ENCODE results near the gene SH3GL2. TPM values are rescaled to one million over a fixed set of nuclear protein-coding genes. Genes with fewer than 3 reads are reported as not detected.

Gene SH3GL2
- total and polyA plus RNA-seq, 2 donors, result 0.38 to 1.8 TPM

DNA sequence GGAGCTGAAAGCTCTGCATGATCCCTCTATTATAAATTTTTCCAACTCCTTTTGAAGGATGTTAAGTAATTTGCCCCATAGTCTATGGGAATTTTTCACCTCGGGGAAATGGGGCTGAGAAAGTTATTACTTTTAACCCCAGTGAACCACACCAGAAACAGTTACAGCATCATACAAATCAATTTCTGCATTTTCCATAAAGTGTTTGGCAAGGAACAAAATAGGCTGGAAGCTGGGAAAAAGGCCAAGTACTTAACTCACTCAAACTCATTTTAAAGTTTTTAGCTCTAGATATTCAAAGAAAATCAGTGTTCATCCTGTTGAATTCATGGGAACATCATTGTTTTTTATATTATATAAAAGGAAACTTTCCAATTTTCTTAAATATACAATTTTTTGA lies 160.9 kb downstream of the SH3GL2 start:
- H3K27ac ChIP-seq (ENCODE audit: low read depth in 1 of 2, low read length in 1 of 2), result no peak overlapping the region
- no peaks in the 10 kb centered on the region for H3K36me3 ChIP-seq (ENCODE audit: control insufficient read depth in 2 of 2, insufficient read depth in 2 of 2, low read length in 1 of 2)
- H3K27me3 ChIP-seq (ENCODE audit: control insufficient read depth in 2 of 2, insufficient read depth in 1 of 2, low read length in 1 of 2), result no peaks in the 10 kb centered on the region
- H3K4me3 ChIP-seq (ENCODE audit: low read length in 2 of 2), result no peak overlapping the region
- H3K4me1 ChIP-seq (ENCODE audit: control insufficient read depth in 2 of 2, insufficient read depth in 2 of 2, low read length in 2 of 2), result no peaks in the 10 kb centered on the region
- no peaks in the 10 kb centered on the region for H3K9me3 ChIP-seq (ENCODE audit: control insufficient read depth in 2 of 2, insufficient read depth in 1 of 2, low read length in 1 of 2)
- DNase-seq (ENCODE audit: low read depth in 6 of 9, low spot score in 9 of 9), result no peak
- 9% methylated on average over 1 of the region's 1 CpG for WGBS

DNA sequence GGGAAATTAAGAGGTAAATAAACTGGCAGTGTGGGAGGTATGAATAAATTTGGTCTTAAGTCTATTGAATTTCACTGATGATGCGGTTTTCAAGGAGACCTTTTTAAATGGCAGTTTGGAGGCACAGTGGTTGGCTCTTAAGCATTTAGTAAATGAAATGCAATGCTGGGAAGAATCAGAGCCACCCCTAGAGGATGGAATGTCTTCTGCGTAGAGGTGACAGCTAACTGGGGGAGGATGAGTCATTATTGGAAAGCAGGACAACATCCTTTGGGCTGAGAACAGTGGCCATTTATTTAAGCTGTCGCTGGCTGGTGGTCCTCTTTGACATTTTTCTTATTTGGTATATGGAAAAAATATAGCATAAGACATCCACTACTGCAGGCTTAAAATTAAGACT lies 163.2 kb downstream of the SH3GL2 start:
- Histone ChIP-seq H3K9me3 (ENCODE audit: control insufficient read depth in 2 of 2, insufficient read depth in 1 of 2, low read length in 1 of 2) (no peaks in the 10 kb centered on the region), H3K4me1 (ENCODE audit: control insufficient read depth in 2 of 2, insufficient read depth in 2 of 2, low read length in 2 of 2) (no peaks in the 10 kb centered on the region), H3K27me3 (ENCODE audit: control insufficient read depth in 2 of 2, insufficient read depth in 1 of 2, low read length in 1 of 2) (no peaks in the 10 kb centered on the region), H3K27ac (ENCODE audit: low read depth in 1 of 2, low read length in 1 of 2) (no peak overlapping the region), H3K36me3 (ENCODE audit: control insufficient read depth in 2 of 2, insufficient read depth in 2 of 2, low read length in 1 of 2) (no peaks in the 10 kb centered on the region), H3K4me3 (ENCODE audit: low read length in 2 of 2) (no peak overlapping the region)
- WGBS, result 74% methylated on average over 3 of the region's 3 CpGs
- no peak for DNase-seq (ENCODE audit: low read depth in 6 of 9, low spot score in 9 of 9)

DNA sequence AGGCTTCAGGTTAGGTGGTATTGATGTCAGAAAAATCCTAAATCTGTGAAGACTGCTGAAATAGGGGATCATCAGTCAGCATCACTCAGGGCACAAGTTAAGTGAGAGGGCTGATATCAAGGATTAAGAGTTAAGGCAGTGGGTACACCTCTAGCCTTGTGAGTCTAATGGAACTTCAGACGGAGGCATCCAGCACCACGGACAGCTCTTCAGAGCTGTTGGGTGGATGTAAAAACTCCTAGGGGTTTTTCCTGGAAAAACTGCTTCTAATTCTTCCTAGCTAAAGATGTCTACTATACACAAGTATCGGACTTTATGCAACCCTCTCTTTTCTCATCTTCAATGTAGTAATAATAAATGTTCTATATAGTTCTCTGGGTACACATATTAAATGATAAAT lies 165.9 kb downstream of the SH3GL2 start:
- Histone ChIP-seq H3K27me3 (ENCODE audit: control insufficient read depth in 2 of 2, insufficient read depth in 1 of 2, low read length in 1 of 2) (no peaks in the 10 kb centered on the region), H3K4me3 (ENCODE audit: low read length in 2 of 2) (no peak overlapping the region), H3K9me3 (ENCODE audit: control insufficient read depth in 2 of 2, insufficient read depth in 1 of 2, low read length in 1 of 2) (no peaks in the 10 kb centered on the region), H3K4me1 (ENCODE audit: control insufficient read depth in 2 of 2, insufficient read depth in 2 of 2, low read length in 2 of 2) (no peaks in the 10 kb centered on the region), H3K36me3 (ENCODE audit: control insufficient read depth in 2 of 2, insufficient read depth in 2 of 2, low read length in 1 of 2) (no peaks in the 10 kb centered on the region), H3K27ac (ENCODE audit: low read depth in 1 of 2, low read length in 1 of 2) (no peak overlapping the region)
- DNase-seq (ENCODE audit: low read depth in 6 of 9, low spot score in 9 of 9), result no peak
- 49% methylated on average over 3 of the region's 3 CpGs for WGBS

DNA sequence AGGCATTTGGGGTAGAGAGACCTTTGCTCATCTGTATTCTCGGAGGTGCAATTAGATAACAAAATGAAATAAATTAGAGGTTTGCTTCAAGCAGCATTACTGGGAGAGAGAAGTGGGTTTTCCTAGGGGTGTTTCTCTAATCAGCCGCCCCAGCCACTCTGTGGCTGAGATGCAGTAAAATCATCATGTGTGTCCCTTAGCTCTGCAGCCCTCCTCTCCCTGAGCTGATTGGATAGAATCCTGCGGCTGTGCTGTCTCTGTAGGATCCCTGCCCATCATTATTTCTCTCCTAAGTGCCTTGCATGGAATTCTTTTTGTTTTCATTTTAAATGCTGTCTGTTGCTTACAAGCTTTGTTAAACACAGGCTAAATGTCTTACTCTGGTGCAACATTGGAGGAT lies 171.4 kb downstream of the SH3GL2 start:
- WGBS, result 78% methylated on average over 3 of the region's 3 CpGs
- no peaks in the 10 kb centered on the region for H3K4me1 ChIP-seq (ENCODE audit: control insufficient read depth in 2 of 2, insufficient read depth in 2 of 2, low read length in 2 of 2)
- no peak overlapping the region for H3K27ac ChIP-seq (ENCODE audit: low read depth in 1 of 2, low read length in 1 of 2)
- DNase-seq (ENCODE audit: low read depth in 6 of 9, low spot score in 9 of 9), result no peak
- no peaks in the 10 kb centered on the region for H3K36me3 ChIP-seq (ENCODE audit: control insufficient read depth in 2 of 2, insufficient read depth in 2 of 2, low read length in 1 of 2)
- no peaks in the 10 kb centered on the region for H3K9me3 ChIP-seq (ENCODE audit: control insufficient read depth in 2 of 2, insufficient read depth in 1 of 2, low read length in 1 of 2)
- no peak overlapping the region for H3K4me3 ChIP-seq (ENCODE audit: low read length in 2 of 2)
- no peaks in the 10 kb centered on the region for H3K27me3 ChIP-seq (ENCODE audit: control insufficient read depth in 2 of 2, insufficient read depth in 1 of 2, low read length in 1 of 2)

DNA sequence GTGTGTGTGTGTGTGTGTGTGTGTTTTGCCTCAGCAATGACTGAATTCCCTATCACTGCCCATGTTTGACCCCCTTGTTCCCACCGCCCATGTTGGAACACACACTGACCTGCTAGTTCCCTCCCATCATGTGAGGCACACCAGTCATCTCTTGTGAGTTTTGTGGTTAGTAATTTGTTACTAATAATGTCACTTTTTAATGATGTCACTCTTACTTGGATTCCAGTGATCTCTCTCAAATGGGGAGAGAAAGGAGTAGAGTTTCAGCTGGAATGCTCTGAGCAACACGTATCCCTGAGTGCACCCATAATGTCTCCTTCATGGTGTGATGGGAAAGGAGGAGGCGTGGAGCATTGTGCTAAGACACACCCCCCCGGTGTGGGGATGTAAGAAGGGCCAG lies 172.6 kb downstream of the SH3GL2 start:
- no peak for DNase-seq (ENCODE audit: low read depth in 6 of 9, low spot score in 9 of 9)
- H3K4me1 ChIP-seq (ENCODE audit: control insufficient read depth in 2 of 2, insufficient read depth in 2 of 2, low read length in 2 of 2), result no peaks in the 10 kb centered on the region
- H3K9me3 ChIP-seq (ENCODE audit: control insufficient read depth in 2 of 2, insufficient read depth in 1 of 2, low read length in 1 of 2), result no peaks in the 10 kb centered on the region
- H3K27ac ChIP-seq (ENCODE audit: low read depth in 1 of 2, low read length in 1 of 2), result no peak overlapping the region
- no peaks in the 10 kb centered on the region for H3K27me3 ChIP-seq (ENCODE audit: control insufficient read depth in 2 of 2, insufficient read depth in 1 of 2, low read length in 1 of 2)
- H3K36me3 ChIP-seq (ENCODE audit: control insufficient read depth in 2 of 2, insufficient read depth in 2 of 2, low read length in 1 of 2), result no peaks in the 10 kb centered on the region
- 89% methylated on average over 4 of the region's 4 CpGs for WGBS
- H3K4me3 ChIP-seq (ENCODE audit: low read length in 2 of 2), result no peak overlapping the region

DNA sequence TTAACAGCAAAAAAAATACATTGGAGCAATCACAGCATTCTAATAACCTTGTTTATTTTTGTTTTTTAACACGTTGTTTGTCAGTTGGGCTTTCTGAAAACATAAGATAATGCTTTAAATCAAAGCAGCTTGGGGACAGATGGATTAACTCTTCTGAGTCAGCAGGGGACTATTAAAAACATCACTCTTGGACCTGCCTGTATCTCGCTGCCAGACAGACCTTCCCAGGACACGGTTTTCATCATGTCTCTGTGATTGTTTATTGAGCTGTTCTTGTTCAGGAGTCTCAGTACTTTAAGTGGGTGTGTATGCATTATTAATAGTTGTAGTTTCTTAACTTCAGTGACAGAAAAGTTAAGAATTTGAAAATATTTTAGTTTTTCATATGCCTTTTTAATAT lies 173.2 kb downstream of the SH3GL2 start:
- no peak for DNase-seq (ENCODE audit: low read depth in 6 of 9, low spot score in 9 of 9)
- no peaks in the 10 kb centered on the region for H3K27me3 ChIP-seq (ENCODE audit: control insufficient read depth in 2 of 2, insufficient read depth in 1 of 2, low read length in 1 of 2)
- WGBS, result 65% methylated on average over 3 of the region's 3 CpGs
- H3K27ac ChIP-seq (ENCODE audit: low read depth in 1 of 2, low read length in 1 of 2), result no peak overlapping the region
- no peak overlapping the region for H3K4me3 ChIP-seq (ENCODE audit: low read length in 2 of 2)
- H3K36me3 ChIP-seq (ENCODE audit: control insufficient read depth in 2 of 2, insufficient read depth in 2 of 2, low read length in 1 of 2), result no peaks in the 10 kb centered on the region
- no peaks in the 10 kb centered on the region for H3K9me3 ChIP-seq (ENCODE audit: control insufficient read depth in 2 of 2, insufficient read depth in 1 of 2, low read length in 1 of 2)
- no peaks in the 10 kb centered on the region for H3K4me1 ChIP-seq (ENCODE audit: control insufficient read depth in 2 of 2, insufficient read depth in 2 of 2, low read length in 2 of 2)

DNA sequence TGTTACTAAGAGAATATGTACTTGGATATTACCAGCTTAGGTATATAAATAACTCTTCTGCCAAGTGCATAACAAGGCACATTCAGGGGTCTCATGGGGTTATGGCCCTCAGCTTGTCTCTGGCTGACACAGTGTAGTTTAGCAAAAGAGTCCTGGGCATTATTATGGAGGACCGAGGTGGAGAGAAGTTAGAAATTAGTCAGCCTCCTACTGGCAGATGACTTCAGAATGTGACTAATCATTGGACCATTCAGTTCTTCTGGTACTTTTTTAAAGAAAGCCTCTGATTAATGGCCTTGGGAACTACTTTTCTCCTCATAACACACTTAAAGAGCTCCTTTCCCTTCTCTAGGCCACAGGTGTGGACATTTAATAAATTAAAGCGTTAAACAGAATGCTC lies 178.9 kb downstream of the SH3GL2 start:
- Histone ChIP-seq H3K4me3 (ENCODE audit: low read length in 2 of 2) (no peak overlapping the region), H3K27ac (ENCODE audit: low read depth in 1 of 2, low read length in 1 of 2) (no peak overlapping the region), H3K4me1 (ENCODE audit: control insufficient read depth in 2 of 2, insufficient read depth in 2 of 2, low read length in 2 of 2) (no peaks in the 10 kb centered on the region), H3K27me3 (ENCODE audit: control insufficient read depth in 2 of 2, insufficient read depth in 1 of 2, low read length in 1 of 2) (no peaks in the 10 kb centered on the region), H3K9me3 (ENCODE audit: control insufficient read depth in 2 of 2, insufficient read depth in 1 of 2, low read length in 1 of 2) (no peaks in the 10 kb centered on the region), H3K36me3 (ENCODE audit: control insufficient read depth in 2 of 2, insufficient read depth in 2 of 2, low read length in 1 of 2) (no peaks in the 10 kb centered on the region)
- DNase-seq (ENCODE audit: low read depth in 6 of 9, low spot score in 9 of 9), result no peak
- WGBS, result 97% methylated on average over 2 of the region's 2 CpGs

DNA sequence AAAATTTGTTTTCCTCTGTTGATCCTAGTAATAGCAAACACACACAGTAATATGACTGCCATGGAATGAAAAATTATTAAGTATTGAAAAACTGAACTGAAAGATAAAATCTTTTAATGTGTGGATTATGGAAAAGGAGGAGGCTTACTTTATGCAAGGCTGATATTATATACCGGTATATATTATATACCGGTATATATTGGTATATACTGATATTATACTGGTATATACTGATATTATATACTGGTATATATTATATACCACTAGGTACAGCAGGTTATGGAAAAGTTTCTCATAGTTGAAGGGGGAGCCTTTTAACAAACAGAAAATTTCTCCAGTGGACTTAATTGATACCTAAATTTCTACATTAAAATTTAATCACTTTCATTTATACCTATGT lies 181.4 kb downstream of the SH3GL2 start:
- H3K9me3 ChIP-seq (ENCODE audit: control insufficient read depth in 2 of 2, insufficient read depth in 1 of 2, low read length in 1 of 2), result no peaks in the 10 kb centered on the region
- H3K36me3 ChIP-seq (ENCODE audit: control insufficient read depth in 2 of 2, insufficient read depth in 2 of 2, low read length in 1 of 2), result no peaks in the 10 kb centered on the region
- WGBS, result 99% methylated on average over 2 of the region's 2 CpGs
- H3K4me1 ChIP-seq (ENCODE audit: control insufficient read depth in 2 of 2, insufficient read depth in 2 of 2, low read length in 2 of 2), result no peaks in the 10 kb centered on the region
- H3K4me3 ChIP-seq (ENCODE audit: low read length in 2 of 2), result no peak overlapping the region
- no peak for DNase-seq (ENCODE audit: low read depth in 6 of 9, low spot score in 9 of 9)
- no peaks in the 10 kb centered on the region for H3K27me3 ChIP-seq (ENCODE audit: control insufficient read depth in 2 of 2, insufficient read depth in 1 of 2, low read length in 1 of 2)
- H3K27ac ChIP-seq (ENCODE audit: low read depth in 1 of 2, low read length in 1 of 2), result no peak overlapping the region

DNA sequence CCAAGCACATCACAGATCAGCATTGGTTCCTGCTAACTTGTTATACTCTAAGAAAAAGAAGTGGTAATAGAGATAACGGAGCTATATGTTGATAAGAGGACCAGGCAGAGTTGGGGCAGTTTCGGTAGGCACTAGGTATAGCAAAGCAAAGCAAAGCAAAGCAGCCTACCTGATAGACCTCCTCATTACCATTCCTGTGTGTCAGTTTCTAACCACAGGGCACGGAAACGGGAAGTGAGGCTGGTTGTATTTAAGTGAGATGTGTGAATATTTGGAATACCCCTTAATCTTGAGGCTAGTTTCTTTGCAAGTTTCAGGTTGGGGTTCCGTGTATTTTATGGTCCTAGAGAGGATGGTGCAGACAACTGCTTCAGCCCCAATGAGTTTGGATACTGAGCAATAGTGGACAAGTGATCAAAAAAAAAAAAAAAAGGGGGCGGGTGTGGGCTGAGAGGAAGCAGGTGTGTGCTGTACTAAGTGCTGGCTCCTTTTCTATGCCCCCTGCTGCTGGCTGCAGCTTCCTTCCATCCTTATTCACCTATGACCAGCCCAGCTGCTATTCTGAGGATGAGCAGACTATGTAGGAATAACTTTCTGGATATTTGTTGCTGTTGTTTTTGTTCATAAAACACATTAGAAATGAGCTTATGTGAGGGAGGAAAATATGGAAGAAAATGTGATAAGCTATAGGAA lies 183.3 kb downstream of the SH3GL2 start:
- no peaks in the 10 kb centered on the region for H3K4me1 ChIP-seq (ENCODE audit: control insufficient read depth in 2 of 2, insufficient read depth in 2 of 2, low read length in 2 of 2)
- no peak for DNase-seq (ENCODE audit: low read depth in 6 of 9, low spot score in 9 of 9)
- H3K27ac ChIP-seq (ENCODE audit: low read depth in 1 of 2, low read length in 1 of 2), result no peak overlapping the region
- H3K27me3 ChIP-seq (ENCODE audit: control insufficient read depth in 2 of 2, insufficient read depth in 1 of 2, low read length in 1 of 2), result no peaks in the 10 kb centered on the region
- H3K36me3 ChIP-seq (ENCODE audit: control insufficient read depth in 2 of 2, insufficient read depth in 2 of 2, low read length in 1 of 2), result no peaks in the 10 kb centered on the region
- 75% methylated on average over 6 of the region's 6 CpGs for WGBS
- H3K9me3 ChIP-seq (ENCODE audit: control insufficient read depth in 2 of 2, insufficient read depth in 1 of 2, low read length in 1 of 2), result no peaks in the 10 kb centered on the region
- no peak overlapping the region for H3K4me3 ChIP-seq (ENCODE audit: low read length in 2 of 2)

DNA sequence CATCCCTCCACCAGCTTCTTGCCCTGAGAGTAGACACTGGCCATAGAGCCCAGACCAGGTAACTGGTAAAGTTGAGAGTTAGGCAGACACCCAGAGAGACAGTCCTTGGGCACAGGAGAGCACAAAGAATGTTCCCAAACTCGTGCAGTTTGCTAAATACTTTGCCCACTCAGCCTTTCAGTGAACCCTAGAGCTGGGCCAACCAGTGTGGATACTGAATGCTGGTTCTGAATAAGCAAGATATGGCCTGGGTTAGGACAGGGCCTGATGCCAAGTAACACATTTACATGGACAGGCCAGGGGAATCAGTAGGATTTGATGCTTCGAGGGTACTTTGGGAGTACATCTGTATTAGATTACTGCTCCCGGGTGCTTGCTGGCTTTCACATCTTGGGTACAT lies 185.4 kb downstream of the SH3GL2 start:
- H3K27ac ChIP-seq (ENCODE audit: low read depth in 1 of 2, low read length in 1 of 2), result no peak overlapping the region
- H3K9me3 ChIP-seq (ENCODE audit: control insufficient read depth in 2 of 2, insufficient read depth in 1 of 2, low read length in 1 of 2), result no peaks in the 10 kb centered on the region
- DNase-seq (ENCODE audit: low read depth in 6 of 9, low spot score in 9 of 9), result no peak
- H3K36me3 ChIP-seq (ENCODE audit: control insufficient read depth in 2 of 2, insufficient read depth in 2 of 2, low read length in 1 of 2), result no peaks in the 10 kb centered on the region
- H3K4me1 ChIP-seq (ENCODE audit: control insufficient read depth in 2 of 2, insufficient read depth in 2 of 2, low read length in 2 of 2), result no peaks in the 10 kb centered on the region
- no peak overlapping the region for H3K4me3 ChIP-seq (ENCODE audit: low read length in 2 of 2)
- WGBS, result 81% methylated on average over 3 of the region's 3 CpGs
- no peaks in the 10 kb centered on the region for H3K27me3 ChIP-seq (ENCODE audit: control insufficient read depth in 2 of 2, insufficient read depth in 1 of 2, low read length in 1 of 2)
